ELR (cell line): ENCODE results near the gene KHDRBS2.

ENCODE experiments used
- DNase-seq: peaks from one replicate; pipeline ENCODE4 v3.0.0-alpha.2; 2015; ENCODE audit warnings: low read depth

Gene KHDRBS2

GRCh38 chr6:62013719-62014118, 272.3 kb downstream of the KHDRBS2 start:
- no peak for DNase-seq

GRCh38 chr6:62009445-62009844, 276.6 kb downstream of the KHDRBS2 start:
- no peak for DNase-seq

- DNase-seq = no peak
Measured at GRCh38 chr6:61989616-61990015, 296.4 kb downstream of the KHDRBS2 start.

DNA sequence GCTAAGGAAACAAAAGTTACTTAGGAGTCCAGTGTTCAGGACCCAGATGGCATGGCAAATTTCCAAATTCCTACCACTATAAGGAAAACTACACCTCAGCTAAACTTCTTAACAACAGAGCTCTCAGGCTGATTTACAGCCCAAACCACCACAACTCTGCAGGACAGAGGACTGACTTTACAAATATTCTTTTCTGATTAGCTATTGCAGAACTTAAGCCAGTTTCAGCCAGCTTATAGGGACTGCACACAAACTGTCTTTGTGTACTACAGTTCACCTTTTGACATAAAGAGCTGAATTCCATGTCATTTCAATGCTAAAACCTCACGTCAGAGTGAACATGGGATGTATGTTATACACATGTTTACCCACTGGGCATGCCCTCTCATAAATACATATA, 305.4 kb downstream of the KHDRBS2 start:
- DNase-seq = no peak

GRCh38 chr6:61977947-61978346, 308.1 kb downstream of the KHDRBS2 start:
- no peak for DNase-seq

DNA sequence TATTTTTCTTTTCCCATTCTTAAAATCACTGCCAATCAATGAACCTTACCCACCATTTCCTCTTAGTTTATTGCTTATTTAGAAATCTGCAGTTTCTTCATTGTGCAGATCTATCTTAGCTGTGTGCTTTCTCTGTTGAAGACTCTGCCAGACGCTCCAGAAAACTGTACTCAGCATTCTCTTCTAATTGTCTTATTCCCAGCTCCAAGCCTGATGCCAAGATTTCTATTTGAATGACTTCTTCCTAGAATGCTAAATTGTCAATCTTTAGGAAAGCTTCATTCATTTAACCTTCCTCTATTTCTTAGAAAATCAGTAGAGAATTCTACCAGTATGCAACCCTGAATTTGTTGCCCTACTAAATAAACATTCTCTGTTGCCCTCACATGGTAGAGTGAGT, 308.9 kb downstream of the KHDRBS2 start:
- DNase-seq = no peak

- DNase-seq = no peak
Measured at GRCh38 chr6:61959196-61959595, 326.8 kb downstream of the KHDRBS2 start.

DNA sequence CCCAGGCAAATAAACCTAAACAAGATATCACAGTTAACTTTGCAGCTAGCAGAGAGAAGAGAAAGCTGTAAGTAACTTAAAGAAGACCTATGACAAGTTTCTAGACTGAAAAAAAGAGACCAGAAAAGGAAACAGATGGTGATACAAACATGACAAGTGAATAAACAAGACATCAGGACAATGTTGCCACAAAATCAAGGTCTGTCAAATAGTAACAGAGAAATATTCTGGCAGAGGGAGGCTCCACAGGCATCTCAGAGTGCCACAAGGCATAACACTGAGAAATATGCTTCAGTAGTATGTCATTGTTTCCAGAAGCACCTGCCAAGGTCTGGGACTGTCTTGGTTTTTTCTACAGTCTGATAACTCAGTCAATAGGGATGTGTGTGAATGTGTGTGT, 332.2 kb downstream of the KHDRBS2 start:
- no peak for DNase-seq

GRCh38 chr6:61951586-61951985, 334.4 kb downstream of the KHDRBS2 start:
- no peak for DNase-seq

GRCh38 chr6:61950811-61951210, 335.2 kb downstream of the KHDRBS2 start:
- DNase-seq = no peak

DNA sequence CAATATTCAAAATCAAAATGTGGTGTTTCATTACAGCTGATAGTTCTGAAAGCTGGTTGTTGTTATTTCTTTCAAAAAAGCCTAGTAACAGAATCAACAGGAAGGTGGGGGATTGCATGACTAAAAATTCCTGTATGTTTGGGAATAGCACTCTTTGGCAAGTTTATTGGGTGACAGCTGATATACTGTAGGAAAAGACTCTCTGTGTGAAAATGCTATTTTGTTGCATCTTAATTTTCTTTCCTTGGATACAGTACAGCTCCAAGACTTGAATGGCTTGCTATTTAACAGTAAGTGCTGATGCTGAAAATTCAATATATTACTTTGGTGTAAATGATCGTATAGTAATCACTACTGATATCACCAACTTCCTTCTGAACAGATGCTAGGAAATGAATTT, 336.1 kb downstream of the KHDRBS2 start:
- DNase-seq = no peak

GRCh38 chr6:61949161-61949560, 336.9 kb downstream of the KHDRBS2 start:
- DNase-seq = no peak

- no peak for DNase-seq
Measured at GRCh38 chr6:61947311-61947947, 338.6 kb downstream of the KHDRBS2 start.

- no peak for DNase-seq
Measured at GRCh38 chr6:61940919-61941318, 345.1 kb downstream of the KHDRBS2 start.

- no peak for DNase-seq
Measured at GRCh38 chr6:61935242-61935846, 350.7 kb downstream of the KHDRBS2 start.

DNA sequence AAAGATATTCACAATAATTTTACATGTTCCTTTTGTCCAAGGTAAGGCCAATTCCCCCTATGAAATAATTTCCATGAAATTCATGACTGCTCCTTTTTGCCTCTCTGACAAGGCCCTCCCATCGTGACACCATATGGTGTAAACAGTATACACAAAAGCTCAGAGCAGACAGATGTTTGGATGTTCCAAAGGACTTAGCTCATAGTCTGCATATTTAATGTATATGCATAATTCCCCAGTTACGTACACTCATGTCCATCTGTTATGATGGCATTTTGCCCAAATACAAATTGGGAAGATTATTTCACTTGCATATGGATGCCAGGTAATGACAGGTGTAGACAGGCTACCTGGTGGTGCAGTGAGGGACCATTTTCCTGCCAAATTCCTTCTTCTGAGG, 376.5 kb downstream of the KHDRBS2 start:
- DNase-seq = no peak

- DNase-seq = no peak
Measured at GRCh38 chr6:61901748-61902147, 384.3 kb downstream of the KHDRBS2 start.

DNA sequence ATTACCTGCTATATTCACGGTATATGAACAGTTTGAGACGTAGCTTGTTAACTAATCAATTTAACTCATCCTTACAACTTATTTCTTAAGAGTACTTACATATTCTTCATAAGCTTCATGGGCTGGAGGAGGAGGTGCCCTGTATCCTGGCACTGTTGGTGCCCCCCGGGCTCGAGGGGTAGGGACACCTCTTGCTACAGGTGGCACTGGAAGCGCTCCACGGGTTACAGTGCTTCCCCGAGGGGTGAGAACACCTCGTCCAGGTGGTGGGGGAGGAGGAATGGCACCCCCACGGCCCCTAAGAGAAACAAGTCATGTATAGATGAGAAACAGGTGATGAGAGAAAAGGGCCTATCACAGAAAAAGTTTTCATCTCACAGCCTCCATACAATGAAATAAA, 391.5 kb downstream of the KHDRBS2 start:
- no peak for DNase-seq

DNA sequence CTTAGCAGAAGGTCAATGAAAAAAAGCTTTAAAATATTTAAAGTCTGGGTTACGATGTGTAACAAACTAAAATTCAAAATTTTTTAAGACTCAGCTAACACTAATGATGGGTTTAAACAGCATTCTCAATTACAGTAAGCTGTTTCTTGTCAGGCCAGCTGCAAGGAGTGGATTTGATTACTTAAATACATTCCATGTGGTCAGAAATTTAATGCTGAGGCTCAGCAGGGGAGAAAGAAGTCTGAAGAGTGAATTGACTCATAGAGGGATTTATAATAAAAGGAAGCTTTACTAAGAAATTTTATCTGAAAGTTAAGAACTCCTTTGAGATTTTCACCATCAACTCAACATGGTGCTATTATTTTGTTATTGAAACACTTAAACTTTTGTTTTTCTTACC, 398.6 kb downstream of the KHDRBS2 start:
- DNase-seq = no peak

- DNase-seq = no peak
Measured at GRCh38 chr6:61886608-61887259, 399.3 kb downstream of the KHDRBS2 start.

DNA sequence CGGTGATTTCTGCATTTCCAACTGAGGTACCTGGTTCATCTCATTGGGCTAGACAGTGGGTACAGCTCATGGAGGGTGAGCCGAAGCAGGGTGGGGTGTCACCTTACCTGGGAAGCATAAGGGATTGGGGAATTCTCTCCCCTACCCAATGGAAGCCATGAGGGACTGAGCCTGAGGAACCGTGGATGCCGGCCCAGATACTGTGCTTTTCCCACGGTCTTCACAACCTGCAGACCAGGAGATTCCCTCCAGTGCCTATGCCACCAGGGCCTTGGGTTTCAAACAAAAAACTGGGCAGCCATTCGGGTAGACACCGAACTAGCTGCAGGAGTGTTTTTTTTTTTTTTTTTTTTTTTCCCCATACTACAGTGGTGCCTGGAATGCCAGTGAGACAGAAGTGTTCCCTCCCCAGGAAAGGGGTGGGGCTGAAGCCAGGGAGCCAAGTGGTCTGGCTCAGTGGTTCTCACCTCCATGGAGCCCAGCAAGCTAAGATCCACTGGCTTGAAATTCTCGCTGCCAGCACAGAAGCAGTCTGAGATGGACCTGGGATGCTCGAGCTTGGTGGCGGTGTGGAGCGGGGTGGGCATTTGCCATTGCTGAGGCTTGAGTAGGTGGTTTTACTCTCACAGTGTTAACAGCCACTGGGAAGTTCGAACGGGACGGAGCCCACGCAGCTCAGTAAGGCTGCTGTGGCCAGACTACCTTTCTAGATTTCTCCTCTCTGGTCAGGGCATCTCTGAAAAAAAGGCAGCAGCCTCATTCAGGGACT, 416.2 kb downstream of the KHDRBS2 start:
- DNase-seq = no peak

GRCh38 chr6:61868507-61869080, 417.4 kb downstream of the KHDRBS2 start:
- no peak for DNase-seq

DNA sequence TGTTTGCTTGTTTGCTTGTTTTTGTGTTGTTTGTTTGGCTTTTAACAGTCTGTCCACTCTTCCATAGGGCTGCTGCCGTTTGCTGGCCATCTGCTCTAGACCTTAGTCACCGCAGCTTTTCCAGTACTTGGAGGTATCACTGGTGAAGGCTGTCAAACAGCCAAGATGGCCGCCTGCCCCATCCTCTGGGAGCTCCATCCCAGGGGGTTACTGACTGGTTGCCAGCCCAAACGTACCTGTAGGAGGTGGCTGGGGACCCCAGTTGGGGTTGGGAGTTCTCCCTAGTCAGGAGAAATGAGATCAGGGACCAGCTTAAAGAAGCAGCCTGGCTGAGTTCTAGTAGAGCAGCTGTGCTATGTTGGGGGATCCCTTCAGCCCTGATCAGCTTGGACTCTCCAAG, 418.4 kb downstream of the KHDRBS2 start:
- DNase-seq = no peak
